Mesodermal cell (in vitro differentiated cells): ENCODE results near the gene ERCC4.

Experiments used
- H3K27ac ChIP-seq: 2 replicates; pipeline ENCODE4 v1.7.0; 2013; ENCODE audit warnings: mild to moderate bottlenecking, low read depth, low read length, moderate library complexity; ENCODE audit not compliant: severe bottlenecking
- H3K36me3 ChIP-seq: 2 replicates; pipeline ENCODE4 v1.7.1; 2013; ENCODE audit warnings: mild to moderate bottlenecking, low read length, moderate library complexity; ENCODE audit not compliant: control insufficient read depth, insufficient read depth
- H3K4me1 ChIP-seq: one replicate; pipeline ENCODE4 v1.7.1; 2013; ENCODE audit warnings: mild to moderate bottlenecking, low read length; ENCODE audit not compliant: insufficient read depth, control insufficient read depth, poor library complexity, severe bottlenecking
- H3K4me3 ChIP-seq: 2 replicates; pipeline ENCODE4 v1.7.0; 2013; ENCODE audit warnings: low read length, control low read depth, mild to moderate bottlenecking; ENCODE audit not compliant: insufficient read depth, poor library complexity, severe bottlenecking; ENCODE audit errors: extremely low read depth
- H3K9me3 ChIP-seq: 2 replicates; pipeline ENCODE4 v1.7.1; 2013; ENCODE audit warnings: mild to moderate bottlenecking, low read length, moderate library complexity; ENCODE audit not compliant: control insufficient read depth
- WGBS, 2 experiments: methylation state at CpG; one replicate each; pipeline ENCODE4 v1.1.5; 2013; ENCODE audit warnings: missing lambda C conversion rate in 2 of 2; ENCODE audit not compliant: insufficient coverage in 2 of 2; 5-methylcytosine and 5-hydroxymethylcytosine counted together

The ERCC4 gene

DNA sequence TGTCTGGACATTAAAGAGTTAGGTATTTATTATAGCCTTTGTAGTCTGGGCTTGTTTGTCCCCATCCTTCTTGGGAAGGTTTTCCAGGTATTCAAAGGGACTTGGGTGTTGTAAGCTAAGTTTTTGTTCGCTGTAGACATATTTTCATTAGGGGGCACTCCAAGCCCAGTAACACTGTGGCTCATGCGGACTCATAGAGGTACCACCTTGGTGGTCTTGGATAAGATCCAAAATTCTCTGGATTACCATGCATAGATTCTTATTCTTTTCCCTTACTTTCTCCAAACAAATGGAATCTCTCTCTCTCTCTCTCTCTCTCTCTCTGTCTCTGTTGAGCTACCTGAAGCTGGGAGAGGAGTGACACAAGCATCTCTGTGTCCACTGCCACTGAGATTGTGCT lies 48.9 kb downstream of the ERCC4 start:
- Histone ChIP-seq H3K4me3 (no peak overlapping the region), H3K9me3 (no peaks in the 10 kb centered on the region), H3K36me3 (no peaks in the 10 kb centered on the region), H3K27ac (no peak overlapping the region), H3K4me1 (no peaks in the 10 kb centered on the region)
- WGBS, 2 experiments, result 81 to 100% methylated on average over 1 to 2 of the region's 2 CpGs

DNA sequence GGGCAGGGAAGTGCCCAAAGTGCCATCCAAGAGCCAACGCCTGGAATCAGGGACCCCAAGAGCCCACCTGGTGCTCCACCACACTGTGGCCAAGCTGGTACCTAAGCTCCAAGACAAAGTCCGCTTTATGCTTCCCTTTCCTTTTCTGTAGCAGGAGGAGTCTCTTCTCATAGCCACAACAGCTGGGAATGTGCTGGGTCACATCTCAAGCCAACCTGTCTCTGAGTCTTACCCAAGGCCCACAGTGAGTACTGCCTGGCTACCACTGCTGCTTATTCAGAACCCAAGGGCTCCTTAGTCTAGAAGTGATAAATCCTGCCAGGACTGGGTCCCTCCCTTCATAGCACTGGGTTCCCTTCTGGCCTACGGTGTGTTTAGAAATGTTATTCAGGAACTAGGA lies 49.8 kb downstream of the ERCC4 start:
- no peaks in the 10 kb centered on the region for H3K9me3 ChIP-seq
- H3K36me3 ChIP-seq, result no peaks in the 10 kb centered on the region
- no peak overlapping the region for H3K4me3 ChIP-seq
- no peaks in the 10 kb centered on the region for H3K4me1 ChIP-seq
- H3K27ac ChIP-seq, result no peak overlapping the region
- 79 to 96% methylated on average over 3 of the region's 3 CpGs for WGBS, 2 experiments

DNA sequence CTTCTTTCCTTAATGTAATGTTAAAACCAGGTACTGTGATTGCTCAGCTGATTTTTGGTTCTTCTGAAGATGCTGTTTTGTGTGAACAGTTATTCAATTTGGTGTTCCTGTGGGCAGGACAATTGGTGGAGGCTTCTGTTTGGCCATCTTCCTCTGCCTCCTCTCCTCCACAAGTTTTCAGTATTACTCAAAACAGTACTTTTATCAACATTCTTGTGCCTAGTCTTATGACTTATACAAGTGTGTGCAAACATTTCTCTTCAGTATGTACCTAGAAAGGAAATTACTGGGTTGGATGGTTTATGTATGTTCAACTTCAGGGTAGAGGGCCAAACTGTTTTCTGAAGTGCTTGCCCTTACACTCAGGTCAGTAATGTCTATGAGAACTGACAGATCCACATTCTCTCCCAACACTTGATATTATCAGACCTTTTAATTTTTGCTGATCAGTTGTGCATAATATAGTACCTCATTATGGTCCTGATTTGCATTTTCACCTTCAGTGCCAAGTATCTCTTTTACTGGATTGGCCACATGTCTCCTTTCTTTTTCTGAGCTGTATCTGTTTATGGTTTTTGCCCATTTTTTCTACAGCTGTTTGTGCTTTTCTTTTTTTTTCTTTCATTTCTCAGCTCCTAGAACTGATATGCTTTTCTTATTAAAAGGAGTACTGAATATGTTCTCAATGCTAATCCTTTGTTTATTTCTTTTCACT lies 50.9 kb downstream of the ERCC4 start:
- no peak overlapping the region for H3K27ac ChIP-seq
- no peak overlapping the region for H3K4me3 ChIP-seq
- no peaks in the 10 kb centered on the region for H3K4me1 ChIP-seq
- H3K9me3 ChIP-seq, result no peaks in the 10 kb centered on the region
- H3K36me3 ChIP-seq, result no peaks in the 10 kb centered on the region

DNA sequence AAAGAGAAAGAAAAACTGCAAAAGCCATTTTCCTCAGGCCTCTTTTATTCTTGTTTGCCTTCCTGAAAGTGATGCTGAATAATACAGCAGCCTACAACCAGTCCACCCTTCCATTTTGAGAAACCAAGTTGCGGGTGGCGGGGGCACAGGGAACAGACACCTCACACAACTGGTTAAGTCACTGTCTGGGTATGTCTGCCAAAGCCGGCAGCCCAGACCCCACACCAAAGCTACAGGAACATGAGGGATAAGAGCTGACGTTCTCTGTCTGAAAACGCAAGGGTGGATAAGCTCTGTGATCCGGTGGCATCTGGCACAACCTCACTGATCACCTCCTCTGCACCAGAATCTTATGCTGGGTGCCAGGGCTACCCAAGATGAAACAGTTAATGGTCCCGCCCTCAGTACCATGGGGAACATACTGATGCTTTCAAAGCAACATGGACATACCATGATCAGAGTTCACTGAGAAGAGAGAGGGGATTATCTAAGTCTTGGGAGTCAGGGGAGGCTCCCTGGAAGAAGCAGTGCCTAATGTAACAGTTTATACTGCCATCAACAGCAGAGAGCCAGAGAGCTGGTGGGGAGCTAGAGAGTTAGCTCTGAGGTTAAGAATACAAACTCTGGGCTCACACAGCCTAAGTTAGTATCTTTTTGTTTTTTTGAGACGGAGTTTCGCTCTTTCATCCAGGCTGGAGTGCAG lies 53.5 kb downstream of the ERCC4 start:
- H3K9me3 ChIP-seq, result no peaks in the 10 kb centered on the region
- WGBS, 2 experiments, result 92 to 96% methylated on average over 6 of the region's 9 CpGs
- H3K27ac ChIP-seq, result no peak overlapping the region
- no peaks in the 10 kb centered on the region for H3K36me3 ChIP-seq
- no peaks in the 10 kb centered on the region for H3K4me1 ChIP-seq
- no peak overlapping the region for H3K4me3 ChIP-seq

GRCh38 chr16:13977177-13977576 lies 57.2 kb downstream of the ERCC4 start:
- no peak overlapping the region for H3K27ac ChIP-seq
- no peaks in the 10 kb centered on the region for H3K9me3 ChIP-seq
- no peak overlapping the region for H3K4me3 ChIP-seq
- WGBS, 2 experiments, result 96 to 100% methylated on average over 3 to 4 of the region's 6 CpGs
- H3K4me1 ChIP-seq, result no peaks in the 10 kb centered on the region
- no peaks in the 10 kb centered on the region for H3K36me3 ChIP-seq

DNA sequence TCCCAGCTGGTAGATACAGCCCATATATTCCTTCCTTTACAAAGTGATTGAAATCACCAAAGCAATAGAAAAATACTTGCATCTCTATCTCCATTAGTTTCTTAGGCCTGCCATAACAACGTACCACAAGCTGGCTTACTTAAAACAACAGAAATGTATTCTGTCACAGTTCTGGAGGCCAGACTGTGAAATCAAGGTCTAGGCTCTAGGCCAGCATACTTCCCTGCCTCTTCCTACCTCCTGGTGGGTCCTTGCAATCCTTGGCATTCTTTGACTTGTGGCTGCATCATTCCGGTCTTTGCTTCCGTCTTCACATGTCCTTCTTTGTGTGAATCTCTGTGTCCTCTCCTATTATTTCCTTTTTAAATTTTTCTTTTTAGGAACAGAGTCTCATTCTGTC lies 62.5 kb downstream of the ERCC4 start:
- Histone ChIP-seq H3K4me3 (no peak overlapping the region), H3K27ac (no peak overlapping the region), H3K4me1 (peaks cover 4% of the 10 kb centered on the region), H3K9me3 (no peaks in the 10 kb centered on the region), H3K36me3 (no peaks in the 10 kb centered on the region)
- 89 to 93% methylated on average over 3 of the region's 3 CpGs for WGBS, 2 experiments

DNA sequence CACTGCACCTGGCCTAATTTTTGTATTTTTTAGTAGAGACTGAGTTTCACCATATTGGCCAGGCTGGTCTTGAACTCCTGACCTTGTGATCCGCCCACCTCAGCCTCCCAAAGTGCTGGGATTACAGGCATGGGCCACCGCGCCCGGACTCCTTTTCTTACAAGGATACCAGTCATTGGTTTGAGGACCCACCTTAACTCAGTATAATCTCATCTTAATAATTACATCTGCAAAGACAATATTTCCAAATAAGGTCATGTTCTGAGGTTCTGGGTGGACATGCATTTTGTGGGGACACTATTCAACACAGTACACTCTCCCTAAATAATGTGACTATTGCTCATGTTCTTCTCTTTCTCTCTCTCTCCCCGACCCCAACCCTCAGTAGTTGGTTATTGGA lies 63.7 kb downstream of the ERCC4 start:
- Histone ChIP-seq H3K4me3 (no peak overlapping the region), H3K27ac (no peak overlapping the region), H3K36me3 (no peaks in the 10 kb centered on the region), H3K4me1 (peaks cover 4% of the 10 kb centered on the region), H3K9me3 (no peaks in the 10 kb centered on the region)
- WGBS, 2 experiments, result 100% methylated on average over 2 to 4 of the region's 5 CpGs

GRCh38 chr16:13984794-13985193 lies 64.8 kb downstream of the ERCC4 start:
- no peaks in the 10 kb centered on the region for H3K36me3 ChIP-seq
- H3K4me3 ChIP-seq, result no peak overlapping the region
- peak overlapping the region; percentile 53 for H3K27ac ChIP-seq
- no peaks in the 10 kb centered on the region for H3K9me3 ChIP-seq
- H3K4me1 ChIP-seq, result peaks cover 4% of the 10 kb centered on the region
- WGBS, 2 experiments, result 83 to 92% methylated on average over 1 to 2 of the region's 8 CpGs

DNA sequence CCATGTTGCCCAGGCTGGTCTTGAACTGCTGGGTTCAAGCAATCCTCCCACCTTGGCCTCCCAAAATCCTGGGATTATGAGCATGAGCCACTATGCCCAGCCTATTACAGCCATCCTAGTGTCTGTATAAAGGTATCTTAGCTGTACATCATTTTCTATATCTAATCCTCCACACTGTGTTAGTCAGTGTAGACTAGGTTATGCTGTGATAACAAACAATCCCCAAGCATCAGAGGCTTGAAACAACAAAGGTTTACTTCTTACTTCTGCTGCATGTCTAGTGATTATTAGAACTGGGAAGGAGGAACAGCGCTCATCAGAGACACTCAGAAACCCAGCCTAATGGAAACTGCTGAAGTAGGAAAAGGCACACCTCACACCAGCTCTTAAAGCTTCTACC lies 68.1 kb downstream of the ERCC4 start:
- no peaks in the 10 kb centered on the region for H3K9me3 ChIP-seq
- no peaks in the 10 kb centered on the region for H3K36me3 ChIP-seq
- H3K4me1 ChIP-seq, result peaks cover 4% of the 10 kb centered on the region
- no peak overlapping the region for H3K27ac ChIP-seq
- no peak overlapping the region for H3K4me3 ChIP-seq
- WGBS, 2 experiments, result no CpG with 5 or more reads among the region's 1 CpG

GRCh38 chr16:13992322-13992721 lies 72.4 kb downstream of the ERCC4 start:
- H3K9me3 ChIP-seq, result no peaks in the 10 kb centered on the region
- H3K36me3 ChIP-seq, result no peaks in the 10 kb centered on the region
- WGBS, 2 experiments, result 69 to 84% methylated on average over 2 to 4 of the region's 6 CpGs
- no peak overlapping the region for H3K4me3 ChIP-seq
- peaks cover under 1% of the 10 kb centered on the region for H3K4me1 ChIP-seq
- no peak overlapping the region for H3K27ac ChIP-seq

DNA sequence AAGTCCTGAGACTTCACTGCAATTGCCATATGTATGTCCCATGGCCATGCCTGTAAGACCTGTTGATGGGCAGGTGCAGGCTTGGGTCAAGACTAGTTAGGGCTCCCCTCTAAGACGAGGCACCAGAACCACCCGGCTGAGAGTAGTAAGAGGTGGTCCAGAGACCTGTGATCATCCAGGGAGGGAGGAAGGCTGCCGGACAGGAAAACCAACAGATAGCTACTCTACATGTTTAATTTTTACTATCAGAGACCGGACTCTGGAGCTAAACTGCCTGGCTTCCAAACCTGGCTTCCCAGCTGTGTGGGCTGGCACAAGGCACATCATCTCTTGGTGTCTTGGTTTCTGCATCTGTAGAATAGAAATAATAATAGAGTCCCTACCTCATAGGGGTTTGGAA lies 73.0 kb downstream of the ERCC4 start:
- H3K27ac ChIP-seq, result no peak overlapping the region
- peaks cover 6% of the 10 kb centered on the region for H3K4me1 ChIP-seq
- H3K36me3 ChIP-seq, result no peaks in the 10 kb centered on the region
- WGBS, 2 experiments, result no CpG with 5 or more reads among the region's 4 CpGs
- no peak overlapping the region for H3K4me3 ChIP-seq
- no peaks in the 10 kb centered on the region for H3K9me3 ChIP-seq
